ENCODE data around the gene SPRR2E.

Gene SPRR2E

GRCh38 chr1:153100245-153100644, 5.9 kb upstream of the SPRR2E start:
- TF ChIP-seq CTCF (IDR thresholded peaks at IDR 0.05; ENCODE audit: low read depth, low read length, missing control alignments) = no peak
- DNase-seq (ENCODE audit: extremely low read depth, low read depth) = no peak
- H3K4me3 ChIP-seq (replicated peaks; ENCODE audit: low read depth, low read length) = no peak overlapping the region

- no peak for DNase-seq (ENCODE audit: extremely low read depth, low read depth)
- TF ChIP-seq CTCF (IDR thresholded peaks at IDR 0.05; ENCODE audit: low read depth, low read length, missing control alignments) = no peak
- no peak overlapping the region for H3K4me3 ChIP-seq (replicated peaks; ENCODE audit: low read depth, low read length)
Measured at GRCh38 chr1:153099461-153100045, 5.2 kb upstream of the SPRR2E start.

GRCh38 chr1:153095764-153096163, 1.4 kb upstream of the SPRR2E start:
- H3K4me3 ChIP-seq (replicated peaks; ENCODE audit: low read depth, low read length) = no peak overlapping the region
- DNase-seq (ENCODE audit: extremely low read depth, low read depth) = no peak
- no peak for TF ChIP-seq CTCF (IDR thresholded peaks at IDR 0.05; ENCODE audit: low read depth, low read length, missing control alignments)

- no peak overlapping the region for H3K4me3 ChIP-seq (replicated peaks; ENCODE audit: low read depth, low read length)
- DNase-seq (ENCODE audit: extremely low read depth, low read depth) = no peak
- no peak for TF ChIP-seq CTCF (IDR thresholded peaks at IDR 0.05; ENCODE audit: low read depth, low read length, missing control alignments)
Measured at GRCh38 chr1:153087652-153088051, 6.7 kb downstream of the SPRR2E start.

GRCh38 chr1:153081736-153082135, 12.6 kb downstream of the SPRR2E start:
- no peak for DNase-seq (ENCODE audit: extremely low read depth, low read depth)
- H3K4me3 ChIP-seq (replicated peaks; ENCODE audit: low read depth, low read length) = no peak overlapping the region
- no peak for TF ChIP-seq CTCF (IDR thresholded peaks at IDR 0.05; ENCODE audit: low read depth, low read length, missing control alignments)

GRCh38 chr1:153072806-153073726, 21.3 kb downstream of the SPRR2E start:
- DNase-seq (ENCODE audit: extremely low read depth, low read depth) = no peak
- TF ChIP-seq CTCF (IDR thresholded peaks at IDR 0.05; ENCODE audit: low read depth, low read length, missing control alignments) = no peak

More at GRCh38 chr1:153072806-153073726, 21.3 kb downstream of the SPRR2E start:
- no peak overlapping the region for H3K4me3 ChIP-seq (replicated peaks; ENCODE audit: low read depth, low read length)
